Hematopoietic multipotent progenitor cell treated with erythropoietin and hydrocortisone succinate and interleukin-3 and kit ligand, for 15 days (in vitro differentiated cells): ENCODE measurements around the gene EBF3.

Experiments
- DNase-seq: peaks from one replicate; pipeline ENCODE4 v3.0.0-alpha.2; 2015; ENCODE audit warnings: low spot score

The EBF3 gene

GRCh38 chr10:129912166-129912917, 51.7 kb downstream of the EBF3 start:
- no peak for DNase-seq

- no peak for DNase-seq
Observed at GRCh38 chr10:129911451-129912165, 52.5 kb downstream of the EBF3 start.

GRCh38 chr10:129910861-129911260, 53.2 kb downstream of the EBF3 start:
- no peak for DNase-seq

GRCh38 chr10:129909531-129910256, 54.4 kb downstream of the EBF3 start:
- DNase-seq: no peak

- no peak for DNase-seq
Observed at GRCh38 chr10:129909080-129909479, 55.0 kb downstream of the EBF3 start.

GRCh38 chr10:129908406-129908805, 55.7 kb downstream of the EBF3 start:
- no peak for DNase-seq

GRCh38 chr10:129905553-129905952, 58.5 kb downstream of the EBF3 start:
- DNase-seq: no peak

GRCh38 chr10:129904323-129904722, 59.8 kb downstream of the EBF3 start:
- DNase-seq: no peak

GRCh38 chr10:129901389-129902006, 62.6 kb downstream of the EBF3 start:
- DNase-seq: no peak

- DNase-seq: no peak
Observed at GRCh38 chr10:129900825-129901224, 63.2 kb downstream of the EBF3 start.

- no peak for DNase-seq
Observed at GRCh38 chr10:129899276-129900130, 64.6 kb downstream of the EBF3 start.

- no peak for DNase-seq
Observed at GRCh38 chr10:129898706-129899268, 65.3 kb downstream of the EBF3 start.

GRCh38 chr10:129897871-129898626, 66.0 kb downstream of the EBF3 start:
- no peak for DNase-seq

GRCh38 chr10:129896860-129897200, 67.2 kb downstream of the EBF3 start:
- no peak for DNase-seq

- no peak for DNase-seq
Observed at GRCh38 chr10:129896136-129896859, 67.8 kb downstream of the EBF3 start.

GRCh38 chr10:129895811-129896135, 68.3 kb downstream of the EBF3 start:
- no peak for DNase-seq

GRCh38 chr10:129894698-129895097, 69.4 kb downstream of the EBF3 start:
- DNase-seq: no peak

- no peak for DNase-seq
Observed at GRCh38 chr10:129893104-129894089, 70.7 kb downstream of the EBF3 start.

GRCh38 chr10:129892548-129893052, 71.5 kb downstream of the EBF3 start:
- no peak for DNase-seq
